Measurements from ENCODE around the gene LURAP1L. TPM values are rescaled to one million over a fixed set of nuclear protein-coding genes. Genes with fewer than 3 reads are reported as not detected.

The LURAP1L gene
- total RNA-seq, 1 experiment from 2014 or later: 0.13 TPM

DNA sequence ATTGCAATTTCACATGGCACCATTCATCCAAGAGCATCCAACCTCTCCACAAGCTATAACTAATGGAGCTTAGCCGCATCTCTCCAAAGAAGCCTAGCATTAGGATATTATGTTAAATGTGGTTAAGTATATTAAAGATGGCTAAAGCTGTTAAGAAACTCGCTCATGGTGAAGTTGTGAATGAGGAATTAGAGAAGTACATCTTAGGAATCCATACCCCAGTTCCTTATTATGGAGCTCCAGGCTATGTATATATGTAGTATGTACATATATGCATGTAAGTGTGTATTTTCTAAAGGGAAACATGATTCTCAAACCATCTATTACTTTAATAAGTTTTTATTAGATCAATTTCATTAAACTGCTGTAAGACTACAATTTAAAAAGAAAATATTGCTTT is 26.4 kb downstream of the LURAP1L start:
- Histone ChIP-seq H2AK5ac (ENCODE audit: insufficient read length, low read length) (no peak overlapping the region), H2BK12ac (ENCODE audit: insufficient read length, low read depth, low read length) (no peak overlapping the region), H3K79me2 (ENCODE audit: insufficient read depth, low read length) (no peaks in the 10 kb centered on the region), H3K4ac (ENCODE audit: low read depth, low read length) (no peak overlapping the region), H3K79me1 (ENCODE audit: insufficient read depth, low read depth, low read length, poor library complexity, severe bottlenecking) (no peaks in the 10 kb centered on the region), H3K27ac (ENCODE audit: insufficient read length, low read depth, low read length) (no peak overlapping the region), H2BK120ac (ENCODE audit: low read depth, low read length, poor library complexity, severe bottlenecking) (no peak overlapping the region), H3K23ac (ENCODE audit: insufficient read length, low read depth, low read length) (no peak overlapping the region), H3K56ac (ENCODE audit: insufficient read length, low read depth, low read length) (no peak overlapping the region), H2AFZ (ENCODE audit: low read length) (no peak overlapping the region), H2BK20ac (ENCODE audit: low read depth, low read length, poor library complexity, severe bottlenecking) (no peak overlapping the region), H3K4me2 (ENCODE audit: insufficient read depth, insufficient read length, low read length) (no peak overlapping the region), H3K9ac (ENCODE audit: extremely low read depth, insufficient read length, low read length) (no peak overlapping the region), H3T11ph (ENCODE audit: low read length) (no peak overlapping the region), H2BK15ac (ENCODE audit: low read depth, low read length) (no peak overlapping the region), H3K27me3 (ENCODE audit: insufficient read depth, low read length) (no peaks in the 10 kb centered on the region), H3K18ac (ENCODE audit: insufficient read length, low read depth, low read length) (no peak overlapping the region), H3K4me1 (ENCODE audit: insufficient read depth, low read length) (no peaks in the 10 kb centered on the region), H4K20me1 (ENCODE audit: control insufficient read depth, insufficient read depth, insufficient read length) (no peaks in the 10 kb centered on the region), H3K14ac (ENCODE audit: insufficient read depth, low read length) (no peak overlapping the region), H4K91ac (ENCODE audit: insufficient read length, low read depth, low read length) (no peak overlapping the region), H4K5ac (ENCODE audit: insufficient read length, low read depth, low read length) (no peak overlapping the region), H2BK5ac (ENCODE audit: insufficient read length, low read length) (no peak overlapping the region), H3K9me3 (ENCODE audit: control insufficient read depth, low read depth, low read length) (no peaks in the 10 kb centered on the region), H4K8ac (replicated peaks; ENCODE audit: insufficient read length, low read depth, low read length) (no peak overlapping the region), H3K23me2 (ENCODE audit: insufficient read length, low read depth, low read length, poor library complexity, severe bottlenecking) (no peaks in the 10 kb centered on the region)
- H3K36me3 Mint-ChIP-seq (ENCODE audit: insufficient read depth in 1 of 3, low read depth in 3 of 3): no peaks in the 10 kb centered on the region
- no peak for DNase-seq
- H3K4me1 Mint-ChIP-seq: no peaks in the 10 kb centered on the region
- TF ChIP-seq, protein P1, sequence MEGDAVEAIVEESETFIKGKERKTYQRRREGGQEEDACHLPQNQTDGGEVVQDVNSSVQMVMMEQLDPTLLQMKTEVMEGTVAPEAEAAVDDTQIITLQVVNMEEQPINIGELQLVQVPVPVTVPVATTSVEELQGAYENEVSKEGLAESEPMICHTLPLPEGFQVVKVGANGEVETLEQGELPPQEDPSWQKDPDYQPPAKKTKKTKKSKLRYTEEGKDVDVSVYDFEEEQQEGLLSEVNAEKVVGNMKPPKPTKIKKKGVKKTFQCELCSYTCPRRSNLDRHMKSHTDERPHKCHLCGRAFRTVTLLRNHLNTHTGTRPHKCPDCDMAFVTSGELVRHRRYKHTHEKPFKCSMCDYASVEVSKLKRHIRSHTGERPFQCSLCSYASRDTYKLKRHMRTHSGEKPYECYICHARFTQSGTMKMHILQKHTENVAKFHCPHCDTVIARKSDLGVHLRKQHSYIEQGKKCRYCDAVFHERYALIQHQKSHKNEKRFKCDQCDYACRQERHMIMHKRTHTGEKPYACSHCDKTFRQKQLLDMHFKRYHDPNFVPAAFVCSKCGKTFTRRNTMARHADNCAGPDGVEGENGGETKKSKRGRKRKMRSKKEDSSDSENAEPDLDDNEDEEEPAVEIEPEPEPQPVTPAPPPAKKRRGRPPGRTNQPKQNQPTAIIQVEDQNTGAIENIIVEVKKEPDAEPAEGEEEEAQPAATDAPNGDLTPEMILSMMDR (conservative IDR thresholded peaks at IDR 0.05): no peak
- H3K27ac Mint-ChIP-seq: no peak overlapping the region
- no CpG with 5 or more reads among the region's 2 CpGs for WGBS (ENCODE audit: extremely low coverage, insufficient read length, low lambda C conversion rate)
- H3K9me3 Mint-ChIP-seq: no peaks in the 10 kb centered on the region
- no peak overlapping the region for H3K4me3 Mint-ChIP-seq
- H3K27me3 Mint-ChIP-seq (ENCODE audit: low read depth): no peaks in the 10 kb centered on the region

Measured in H9 (cell line).